B cell (primary cell): Measurements from ENCODE around the gene MAPKAPK3. TPM values are rescaled to one million over a fixed set of nuclear protein-coding genes. Genes with fewer than 3 reads are reported as not detected.

Experiments
- ATAC-seq: fragments of 200-7000 bp; cut with Tn5 transposase; one replicate; pipeline ENCODE4 v1.10.0; 2021; ENCODE audit warnings: low read depth, mild to moderate bottlenecking, moderate number of reproducible peaks, moderate library complexity
- CTCF ChIA-PET: fragments of 350-600 bp; sonication (Branson Sonifier 250); formaldehyde crosslinking; loops from one replicate; lab custom pipeline; 2021; ENCODE audit warnings: antibody characterized with exemption, inconsistent platforms; lab: Charles Lee
- POLR2A ChIA-PET: fragments of 350-600 bp; sonication (Branson Sonifier 250); formaldehyde crosslinking; loops from one replicate; lab custom pipeline; 2021; ENCODE audit warnings: antibody characterized with exemption; lab: Charles Lee
- DNase-seq: peaks from one replicate; pipeline ENCODE4 v3.0.0; 2013
- H2AFZ ChIP-seq: 2 replicates; pipeline ENCODE4 v1.6.1; 2012; ENCODE audit warnings: mild to moderate bottlenecking, low read depth, low read length; ENCODE audit not compliant: insufficient read depth, poor library complexity, severe bottlenecking
- H3K27ac ChIP-seq, 2 donors: 1 replicate in 1 of 2; 2 replicates in 1 of 2; pipeline ENCODE4 v1.5.1; 2012 to 2013; ENCODE audit warnings: low read length in 2 of 2, mild to moderate bottlenecking in 2 of 2, moderate library complexity in 1 of 2
- H3K27me3 ChIP-seq, 4 experiments: fragments of 200-600 bp in 1 of 4; sonication (generic) in 1 of 4; replicated peaks in 1 of 4; 1 replicate in 2 of 4; 2 replicates in 2 of 4; pipeline versions ENCODE4 v1.6.1 to v1.7.0; 2013 to 2016; ENCODE audit warnings: low read length in 3 of 4, mild to moderate bottlenecking in 2 of 4, mixed read lengths in 1 of 4, moderate library complexity in 1 of 4; ENCODE audit not compliant: insufficient read depth in 4 of 4, control insufficient read depth in 3 of 4; ENCODE audit errors: control extremely low read depth in 1 of 4
- H3K36me3 ChIP-seq, 2 experiments: replicated peaks in 1 of 2; 1 replicate in 1 of 2; 2 replicates in 1 of 2; pipeline versions ENCODE4 v1.6.1 to v1.7.1; 2013; ENCODE audit warnings: low read length in 1 of 2; ENCODE audit not compliant: insufficient read depth in 2 of 2, control insufficient read depth in 1 of 2; ENCODE audit errors: control extremely low read depth in 1 of 2, extremely low read depth in 1 of 2
- H3K4me1 ChIP-seq, 2 donors: fragments of 200-600 bp in 1 of 2; sonication (generic) in 1 of 2; 1 replicate in 1 of 2; 2 replicates in 1 of 2; pipeline versions ENCODE4 v1.5.1 to v1.6.1; 2013 to 2017; ENCODE audit warnings: low read length in 2 of 2; ENCODE audit not compliant: control insufficient read depth in 2 of 2, insufficient read depth in 2 of 2
- H3K4me2 ChIP-seq: replicated peaks from 2 replicates; pipeline ENCODE3; 2012; ENCODE audit warnings: mild to moderate bottlenecking, low read depth, low read length; ENCODE audit not compliant: poor library complexity, severe bottlenecking
- H3K4me3 ChIP-seq, 5 experiments: fragments of 200-600 bp in 1 of 5; sonication (generic) in 1 of 5; 1 replicate in 3 of 5; 2 replicates in 2 of 5; pipeline versions ENCODE4 v1.5.1 to v1.7.0; 2011 to 2016; ENCODE audit warnings: low read length in 4 of 5, mild to moderate bottlenecking in 4 of 5, low read depth in 2 of 5, control low read depth in 1 of 5, moderate library complexity in 1 of 5; ENCODE audit not compliant: insufficient read depth in 1 of 5; ENCODE audit errors: control extremely low read depth in 1 of 5, extremely low read depth in 1 of 5
- H3K79me2 ChIP-seq: fragments of 200-600 bp; sonication (generic); one replicate; pipeline ENCODE4 v1.6.0; 2016; ENCODE audit warnings: low read length; ENCODE audit not compliant: control insufficient read depth, insufficient read depth
- H3K9ac ChIP-seq: fragments of 200-600 bp; sonication (generic); 2 replicates; pipeline ENCODE4 v1.6.1; 2017; ENCODE audit warnings: mild to moderate bottlenecking, low read length, moderate library complexity
- H3K9me3 ChIP-seq, 3 donors: one replicate each; pipeline versions ENCODE4 v1.6.1 to v1.7.1; 2013; ENCODE audit warnings: low read length in 2 of 3; ENCODE audit not compliant: control insufficient read depth in 2 of 3, insufficient read depth in 1 of 3; ENCODE audit errors: control extremely low read depth in 1 of 3
- H4K20me1 ChIP-seq: 2 replicates; pipeline ENCODE4 v1.6.0; 2012; ENCODE audit warnings: mild to moderate bottlenecking, low read length; ENCODE audit not compliant: insufficient read depth, control insufficient read depth, poor library complexity, severe bottlenecking
- H3K27ac Mint-ChIP-seq: one replicate; pipeline ENCODE4 v1.8.0; 2021; ENCODE audit warnings: mixed read lengths
- H3K27me3 Mint-ChIP-seq: one replicate; pipeline ENCODE4 v1.8.0; 2021; ENCODE audit warnings: mixed read lengths
- H3K4me1 Mint-ChIP-seq: one replicate; pipeline ENCODE4 v1.8.0; 2021; ENCODE audit warnings: mixed read lengths
- H3K4me3 Mint-ChIP-seq: one replicate; pipeline ENCODE4 v1.8.0; 2021; ENCODE audit warnings: mixed read lengths
- H3K9me3 Mint-ChIP-seq: one replicate; pipeline ENCODE4 v1.8.0; 2022; ENCODE audit warnings: mixed read lengths; ENCODE audit not compliant: insufficient read depth
- EZH2 ChIP-seq: IDR thresholded peaks from 2 replicates; pipeline ENCODE4 v1.6.1; 2012; ENCODE audit warnings: borderline replicate concordance, low read depth, mild to moderate bottlenecking, moderate library complexity, low read length; ENCODE audit not compliant: insufficient read depth, poor library complexity, severe bottlenecking
- WGBS: methylation state at CpG from one replicate; pipeline ENCODE4 v1.1.5; 2013; ENCODE audit warnings: missing lambda C conversion rate; ENCODE audit not compliant: insufficient coverage; 5-methylcytosine and 5-hydroxymethylcytosine counted together
- intact Hi-C: fragments of 100-400 bp; cut with micrococcal nuclease; formaldehyde crosslinking; loops from one replicate; pipeline ENCODE4 v1.10.0; 2022
- polyA plus RNA-seq: library from polyadenylated mRNA; depleted of rRNA; stranded (reverse); fragments of >200 nt; gene quantifications from 2 replicates; pipeline ENCODE4 v1.2.3, GENCODE V29; 2012
- total RNA-seq, 2 donors: library from RNA; stranded (reverse); fragments of 120-200 nt in 1 of 2; gene quantifications; 1 replicate in 1 of 2; 2 replicates in 1 of 2; pipeline versions ENCODE4 v1.2.3 to v1.2.4, GENCODE V29; 2013 to 2022
- TF ChIP-seq, protein P1 (sequence below): fragments of 200-600 bp; IDR thresholded peaks from one replicate; pipeline ENCODE4 v1.8.0; 2022; ENCODE audit warnings: antibody characterized with exemption, mild to moderate bottlenecking

Gene MAPKAPK3
- total and polyA plus RNA-seq, 2 donors (not counting 1 experiment from before 2014, with no cell fraction given) = 17.8 to 18.8 TPM

DNA sequence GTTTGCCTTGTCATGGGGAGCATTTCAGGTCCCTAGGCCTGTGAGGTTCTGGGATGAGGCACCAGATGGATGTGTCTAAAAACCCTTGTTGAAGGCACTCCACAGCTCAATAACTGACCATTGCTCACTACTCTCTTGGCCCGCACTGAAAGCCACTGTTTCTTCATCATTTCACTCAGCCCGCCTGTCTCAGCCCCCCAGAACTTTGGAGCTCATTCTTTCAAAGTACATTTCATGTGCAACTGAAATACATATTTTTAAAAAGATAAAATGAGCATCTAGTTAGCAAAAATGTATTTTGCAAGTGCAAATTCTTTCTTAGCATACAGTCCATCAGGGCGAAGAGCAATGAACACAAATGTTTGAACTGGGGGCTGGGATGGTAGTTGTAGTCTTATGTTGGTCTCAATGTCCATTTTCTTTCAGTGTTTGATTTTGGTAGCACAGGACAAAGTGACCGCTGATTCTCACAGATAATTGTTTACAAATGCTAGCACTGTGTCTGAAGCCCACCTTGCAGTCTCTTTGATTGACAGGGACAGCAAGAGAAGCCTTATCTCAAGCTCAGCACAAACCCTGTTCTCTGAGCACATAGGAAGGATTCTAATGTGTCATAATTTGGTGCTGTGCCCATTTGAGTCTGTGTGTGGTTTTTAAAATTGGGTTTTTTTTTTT lies 28.1 kb upstream of the MAPKAPK3 start:
- TF ChIP-seq EZH2 = no peak
- H3K27ac Mint-ChIP-seq = peak overlapping the region; percentile 50
- H3K4me1 ChIP-seq = peaks cover 18 to 43% of the 10 kb centered on the region in 2 donors
- H3K36me3 ChIP-seq = no peaks in the 10 kb centered on the region
- no peaks in the 10 kb centered on the region for H3K9me3 ChIP-seq
- no peak for ATAC-seq
- no peak for DNase-seq
- intact Hi-C loops = no loop called here
- peaks cover 29% of the 10 kb centered on the region for H3K4me1 Mint-ChIP-seq
- H3K4me2 ChIP-seq = no peak overlapping the region
- H3K27me3 ChIP-seq = no peaks in the 10 kb centered on the region
- no peaks in the 10 kb centered on the region for H3K79me2 ChIP-seq
- no peaks in the 10 kb centered on the region for H4K20me1 ChIP-seq
- no peak overlapping the region for H3K4me3 ChIP-seq
- POLR2A ChIA-PET = interaction anchor here (2.5 to 3.5 kb wide), 2 partner anchors 20 to 23 kb away, joined by 17 to 21 read pairs; partner anchors contain the start of genes CISH and HEMK1
- no peak overlapping the region for H3K9ac ChIP-seq
- H3K9me3 Mint-ChIP-seq = no peaks in the 10 kb centered on the region
- H3K4me3 Mint-ChIP-seq = no peak overlapping the region
- H2AFZ ChIP-seq = no peak overlapping the region
- 84% methylated on average over 3 of the region's 4 CpGs for WGBS
- no peaks in the 10 kb centered on the region for H3K27me3 Mint-ChIP-seq
- no peak overlapping the region for H3K27ac ChIP-seq
- CTCF ChIA-PET = interaction anchor here (1.0 to 11.1 kb wide), 4 partner anchors 16 to 46 kb away, joined by 3 to 204 read pairs (median 60); partner anchors contain the start of genes CISH, HEMK1 and MAPKAPK3

DNA sequence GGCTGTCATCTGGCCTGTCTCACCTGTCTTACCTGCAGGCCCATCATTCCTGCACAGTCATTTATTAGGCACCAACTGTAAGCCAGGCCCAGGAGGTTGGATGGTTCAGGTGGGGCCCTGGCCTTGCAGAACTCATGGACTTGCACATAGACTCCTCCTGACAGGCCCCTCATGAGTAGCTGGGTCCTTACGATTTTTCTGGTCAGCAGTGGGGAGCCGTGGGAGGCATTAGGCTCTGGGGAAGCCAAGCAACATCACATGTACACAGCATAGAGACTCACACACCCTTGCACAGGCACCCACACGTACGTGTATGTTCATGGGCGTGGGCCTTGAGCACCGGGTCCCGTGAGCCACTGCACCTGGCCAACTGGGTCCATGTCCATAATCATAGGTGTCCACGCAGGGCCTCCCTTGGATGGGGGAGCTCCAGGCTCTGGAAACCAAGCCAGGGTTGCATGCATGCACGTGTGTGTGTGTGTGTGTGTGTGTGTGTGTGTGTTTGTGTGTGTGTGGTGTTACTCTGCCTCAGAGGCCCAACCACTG lies 25.7 kb upstream of the MAPKAPK3 start:
- Mint-ChIP-seq H3K4me1 (peaks cover 29% of the 10 kb centered on the region), H3K27ac (peak overlapping the region; percentile 96), H3K4me3 (peak overlapping the region; percentile 84), H3K27me3 (no peaks in the 10 kb centered on the region), H3K9me3 (no peaks in the 10 kb centered on the region)
- H3K27me3 ChIP-seq = no peaks in the 10 kb centered on the region
- TF ChIP-seq EZH2 = no peak
- TF ChIP-seq, protein P1, sequence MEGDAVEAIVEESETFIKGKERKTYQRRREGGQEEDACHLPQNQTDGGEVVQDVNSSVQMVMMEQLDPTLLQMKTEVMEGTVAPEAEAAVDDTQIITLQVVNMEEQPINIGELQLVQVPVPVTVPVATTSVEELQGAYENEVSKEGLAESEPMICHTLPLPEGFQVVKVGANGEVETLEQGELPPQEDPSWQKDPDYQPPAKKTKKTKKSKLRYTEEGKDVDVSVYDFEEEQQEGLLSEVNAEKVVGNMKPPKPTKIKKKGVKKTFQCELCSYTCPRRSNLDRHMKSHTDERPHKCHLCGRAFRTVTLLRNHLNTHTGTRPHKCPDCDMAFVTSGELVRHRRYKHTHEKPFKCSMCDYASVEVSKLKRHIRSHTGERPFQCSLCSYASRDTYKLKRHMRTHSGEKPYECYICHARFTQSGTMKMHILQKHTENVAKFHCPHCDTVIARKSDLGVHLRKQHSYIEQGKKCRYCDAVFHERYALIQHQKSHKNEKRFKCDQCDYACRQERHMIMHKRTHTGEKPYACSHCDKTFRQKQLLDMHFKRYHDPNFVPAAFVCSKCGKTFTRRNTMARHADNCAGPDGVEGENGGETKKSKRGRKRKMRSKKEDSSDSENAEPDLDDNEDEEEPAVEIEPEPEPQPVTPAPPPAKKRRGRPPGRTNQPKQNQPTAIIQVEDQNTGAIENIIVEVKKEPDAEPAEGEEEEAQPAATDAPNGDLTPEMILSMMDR = no peak
- H3K79me2 ChIP-seq = no peaks in the 10 kb centered on the region
- POLR2A ChIA-PET = interaction anchor here (0.6 to 3.5 kb wide), 8 partner anchors 10 to 1065 kb away, joined by 3 to 21 read pairs (median 5); partner anchors contain the start of genes C3orf18, CISH and HEMK1
- H3K36me3 ChIP-seq = no peaks in the 10 kb centered on the region
- ATAC-seq (no peak), DNase-seq (no peak)
- H4K20me1 ChIP-seq = no peaks in the 10 kb centered on the region
- H3K4me3 ChIP-seq = peak overlapping the region in 2 of 5 experiments; percentile 57 to 71
- H3K27ac ChIP-seq = peak overlapping the region; percentile 88 to 91
- H2AFZ ChIP-seq = peak overlapping the region; percentile 59
- peak overlapping the region; percentile 90 for H3K4me2 ChIP-seq
- H3K4me1 ChIP-seq = peaks cover 18 to 43% of the 10 kb centered on the region in 2 donors
- intact Hi-C loops = loop anchor here (1.0 kb wide), 1 partner anchor 23 kb away; no protein-coding TSS in a partner anchor
- H3K9me3 ChIP-seq = no peaks in the 10 kb centered on the region
- H3K9ac ChIP-seq = peak overlapping the region; percentile 69
- CTCF ChIA-PET = interaction anchor here (0.7 to 11.1 kb wide), 9 partner anchors 10 to 61 kb away, joined by 4 to 204 read pairs (median 6); partner anchors contain the start of genes C3orf18, CISH, HEMK1 and MAPKAPK3
- WGBS = 66% methylated on average over 6 of the region's 9 CpGs
